Astrocyte of the hippocampus (primary cell): Measurements from ENCODE around the gene NGEF.
A peak's percentile ranks its signal among the peaks of the same experiment; 100 is the strongest.

ENCODE experiments used
- DNase-seq: peaks from one replicate; pipeline ENCODE4 v3.0.0; 2011; ENCODE audit warnings: low read depth, low spot score

NGEF gene

GRCh38 chr2:232970051-232970450 is 43.0 kb downstream of the NGEF start:
- DNase-seq = no peak

GRCh38 chr2:232967474-232967873 is 45.6 kb downstream of the NGEF start:
- no peak for DNase-seq

- no peak for DNase-seq
Observed at GRCh38 chr2:232966122-232966521, 46.9 kb downstream of the NGEF start.

GRCh38 chr2:232963913-232964312 is 49.1 kb downstream of the NGEF start:
- DNase-seq = no peak

GRCh38 chr2:232960862-232961261 is 52.2 kb downstream of the NGEF start:
- DNase-seq = no peak

- no peak for DNase-seq
Observed at GRCh38 chr2:232959139-232959538, 53.9 kb downstream of the NGEF start.

- DNase-seq = no peak
Observed at GRCh38 chr2:232957657-232958090, 55.4 kb downstream of the NGEF start.

- DNase-seq = no peak
Observed at GRCh38 chr2:232955856-232956255, 57.2 kb downstream of the NGEF start.

GRCh38 chr2:232954691-232955090 is 58.4 kb downstream of the NGEF start:
- DNase-seq = no peak

GRCh38 chr2:232951891-232952290 is 61.2 kb downstream of the NGEF start:
- DNase-seq = no peak

- no peak for DNase-seq
Observed at GRCh38 chr2:232951181-232951580, 61.9 kb downstream of the NGEF start.

- no peak for DNase-seq
Observed at GRCh38 chr2:232950751-232951150, 62.3 kb downstream of the NGEF start.

- DNase-seq = no peak
Observed at GRCh38 chr2:232949016-232949415, 64.0 kb downstream of the NGEF start.

- no peak for DNase-seq
Observed at GRCh38 chr2:232942831-232943230, 70.2 kb downstream of the NGEF start.

- DNase-seq = no peak
Observed at GRCh38 chr2:232941912-232942594, 71.0 kb downstream of the NGEF start.

- no peak for DNase-seq
Observed at GRCh38 chr2:232941400-232941799, 71.7 kb downstream of the NGEF start.

GRCh38 chr2:232940724-232941123 is 72.3 kb downstream of the NGEF start:
- DNase-seq = no peak

GRCh38 chr2:232937278-232937906 is 75.7 kb downstream of the NGEF start:
- peak; percentile 22 for DNase-seq

- no peak for DNase-seq
Observed at GRCh38 chr2:232931636-232932035, 81.4 kb downstream of the NGEF start.

GRCh38 chr2:232930059-232930400 is 83.0 kb downstream of the NGEF start:
- no peak for DNase-seq

GRCh38 chr2:232929303-232930058 is 83.6 kb downstream of the NGEF start:
- no peak for DNase-seq

- no peak for DNase-seq
Observed at GRCh38 chr2:232928551-232929302, 84.3 kb downstream of the NGEF start.
